OCI-LY1 (cell line): ENCODE measurements around the gene HLA-DQB1.

Experiments used
- CTCF ChIP-seq: fragments of 200-600 bp; sonication (generic), shearing (Covaris generic); IDR thresholded peaks from 2 replicates; pipeline ENCODE4 v1.5.1; 2017; ENCODE audit warnings: mild to moderate bottlenecking, antibody characterized with exemption, low read length, moderate library complexity, mixed read lengths
- EZH2 ChIP-seq: fragments of 200-600 bp; sonication (generic), shearing (Covaris generic); IDR thresholded peaks from 2 replicates; pipeline ENCODE4 v1.8.0; 2017; ENCODE audit warnings: borderline replicate concordance, mixed run types, mild to moderate bottlenecking, antibody characterized with exemption, low read length, moderate library complexity, mixed read lengths

GRCh38 chr6:32662836-32663235, 3.6 kb downstream of the HLA-DQB1 start:
- TF ChIP-seq CTCF (no peak), EZH2 (no peak)
